ENCODE measurements around the gene OPRPN.

Gene OPRPN
- 0 reads per million in 3 experiments for total RNA-seq

DNA sequence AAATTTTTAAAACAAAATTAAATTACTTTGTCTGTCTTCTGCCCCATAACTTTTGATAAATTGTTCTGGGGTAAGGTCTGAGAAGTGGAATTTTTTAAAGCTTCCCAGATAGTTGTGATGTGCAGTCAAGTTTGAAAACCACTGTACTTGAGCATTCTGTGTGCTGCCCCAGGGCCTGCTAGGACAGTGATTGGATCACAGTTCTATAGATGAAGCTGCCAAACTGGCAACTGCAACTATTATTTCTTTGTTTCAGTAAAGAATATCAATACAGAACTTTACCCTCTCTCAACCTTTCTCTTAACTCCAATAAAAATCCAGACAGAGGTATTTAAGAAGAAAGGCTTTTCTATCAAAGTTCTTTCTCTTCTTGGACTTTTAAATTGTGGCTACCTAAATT is at the start of gene OPRPN:
TSS of gene OPRPN (plus strand) at position 361 of the 400 bp plus-strand sequence. CDS start 1,346 bp downstream, outside the sequence.
- DNase-seq: no peak

GRCh38 chr4:70356185-70356584 is 41.6 kb upstream of the OPRPN start:
- DNase-seq: no peak

- no peak for DNase-seq
Observed at GRCh38 chr4:70359115-70359661, 38.6 kb upstream of the OPRPN start.

DNA sequence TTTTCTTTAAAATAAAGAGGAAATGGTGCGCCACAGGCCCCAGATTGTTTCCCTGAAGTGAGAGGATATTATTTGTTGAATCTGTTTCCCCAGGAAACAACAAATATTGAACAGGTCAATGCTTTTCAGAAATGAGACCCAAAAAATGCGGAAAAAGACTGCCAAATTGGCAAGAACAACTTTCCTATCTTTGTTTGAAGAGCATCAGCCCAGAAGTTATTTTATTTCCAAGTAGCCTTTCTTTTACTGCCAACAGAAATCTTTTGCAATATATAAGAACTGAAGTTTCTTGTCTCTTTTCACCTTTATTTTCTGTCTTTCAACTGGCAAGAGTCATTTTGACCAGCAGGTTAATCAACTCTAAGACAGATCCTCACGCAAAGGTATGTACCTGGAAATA is 37.3 kb upstream of the OPRPN start, which contains the start of gene SMR3A:
TSS of gene SMR3A (plus strand) at position 301 of the 400 bp plus-strand sequence. CDS start 1,356 bp downstream, outside the sequence.
- no peak for DNase-seq

GRCh38 chr4:70364002-70364401 is 33.7 kb upstream of the OPRPN start:
- no peak for DNase-seq

- DNase-seq: no peak
Observed at GRCh38 chr4:70365479-70365878, 32.3 kb upstream of the OPRPN start.

DNA sequence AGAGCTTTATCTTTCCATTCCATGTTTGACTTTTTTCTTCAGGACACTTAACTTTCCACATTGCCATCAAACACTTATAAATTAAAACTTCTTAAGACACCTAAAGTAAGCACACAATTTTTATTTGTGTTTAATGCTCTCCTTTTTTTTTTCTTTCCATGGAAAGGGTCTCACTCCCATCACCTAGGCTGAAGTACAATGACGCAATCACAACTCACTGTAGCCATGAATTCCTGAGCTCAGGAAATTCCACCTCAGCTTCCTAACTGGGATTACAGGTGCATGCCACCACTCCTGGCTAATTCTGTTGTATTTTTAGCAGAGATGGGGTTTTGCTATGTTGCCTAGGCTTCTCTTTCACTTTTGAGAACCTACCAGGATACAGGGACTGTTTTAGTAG is 29.9 kb upstream of the OPRPN start:
- DNase-seq: no peak

GRCh38 chr4:70371987-70372386 is 25.8 kb upstream of the OPRPN start:
- no peak for DNase-seq

DNA sequence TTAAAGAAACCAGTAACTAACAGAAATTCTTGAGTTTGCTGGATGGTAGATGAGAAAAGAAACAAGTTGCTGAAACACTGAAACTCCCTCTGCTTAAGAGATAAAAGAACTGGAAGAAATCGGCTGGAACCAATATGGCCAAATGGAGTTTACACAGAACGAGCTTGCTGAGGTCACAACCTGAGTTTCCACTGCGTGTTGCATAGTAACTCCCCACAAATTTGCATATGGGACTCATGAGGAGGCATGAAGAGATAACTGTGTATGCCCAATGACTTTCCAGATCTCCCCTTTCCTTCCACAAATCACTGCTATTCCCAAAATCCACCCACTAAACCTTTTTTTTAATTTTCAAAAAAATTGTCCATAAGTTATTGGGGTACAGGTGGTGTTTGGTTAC is 25.0 kb upstream of the OPRPN start:
- no peak for DNase-seq

GRCh38 chr4:70380578-70380977 is 17.2 kb upstream of the OPRPN start:
- DNase-seq: no peak

- DNase-seq: no peak
Observed at GRCh38 chr4:70382691-70383181, 15.0 kb upstream of the OPRPN start, which contains the start of gene SMR3B. TSS of gene SMR3B (plus strand) at chr4:70383131. CDS start at chr4:70384511, 1,380 bp downstream.

- no peak for DNase-seq
Observed at GRCh38 chr4:70392057-70392776, 5.5 kb upstream of the OPRPN start.

GRCh38 chr4:70399319-70399718 is 1.6 kb downstream of the OPRPN start:
- DNase-seq: no peak

DNA sequence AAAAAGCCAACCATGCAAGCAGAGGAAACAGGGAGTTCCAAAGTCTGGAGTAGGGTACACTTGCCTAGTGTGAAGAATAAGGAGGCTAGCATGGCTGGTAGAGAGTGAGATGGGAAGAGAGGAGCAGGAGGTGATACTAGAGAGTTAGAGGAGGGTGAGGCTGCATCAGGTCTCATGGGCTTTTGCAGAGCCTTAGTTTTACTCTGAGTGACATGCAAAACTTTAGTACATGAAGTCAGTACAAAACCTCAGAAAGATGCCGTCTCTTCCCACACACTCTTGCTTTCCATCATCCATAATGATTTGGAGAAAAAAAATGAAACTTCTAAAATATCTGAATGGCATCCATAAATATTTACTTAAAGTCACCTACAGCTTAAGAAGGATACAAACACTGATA is 5.0 kb downstream of the OPRPN start:
- no peak for DNase-seq

GRCh38 chr4:70405765-70406164 is 8.0 kb downstream of the OPRPN start:
- no peak for DNase-seq

DNA sequence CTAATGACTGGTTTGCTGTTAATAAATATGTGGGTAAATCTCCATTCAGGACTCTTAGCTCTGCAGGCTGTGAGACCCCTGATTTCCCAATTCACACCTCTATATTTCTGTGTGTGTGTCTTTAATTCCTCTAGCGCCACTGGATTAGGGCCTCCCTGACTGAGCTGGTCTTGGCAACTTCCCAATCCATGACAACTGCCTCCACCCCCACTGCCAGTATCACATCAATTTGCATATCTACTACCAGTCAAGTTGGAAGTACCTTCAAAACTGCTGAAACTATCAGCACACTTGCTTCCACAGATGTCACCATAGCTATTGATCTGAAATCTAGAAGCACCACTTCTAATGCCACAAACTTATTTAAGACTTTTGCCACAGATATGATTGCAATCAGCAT is 27.6 kb downstream of the OPRPN start:
- DNase-seq: no peak

DNA sequence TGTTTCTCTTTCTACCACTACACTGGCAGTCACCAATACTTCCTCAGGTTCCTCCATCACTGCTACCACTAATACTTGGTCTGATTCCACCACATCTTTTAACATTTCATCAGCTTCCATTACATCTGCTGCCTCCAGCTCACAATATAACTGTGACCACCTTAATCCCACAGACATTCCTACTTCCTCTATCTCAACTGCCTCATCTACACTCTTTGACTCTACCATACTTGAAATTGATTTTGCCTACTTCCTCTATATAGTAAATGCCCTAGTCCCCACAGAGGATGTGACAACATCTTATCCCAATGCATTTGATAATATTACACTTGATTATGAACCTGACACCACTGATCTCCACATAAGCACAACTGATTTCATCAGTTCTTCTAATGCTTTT is 29.0 kb downstream of the OPRPN start:
- no peak for DNase-seq

GRCh38 chr4:70437197-70437596 is 39.5 kb downstream of the OPRPN start:
- DNase-seq: no peak

- DNase-seq: no peak
Observed at GRCh38 chr4:70442474-70442873, 44.7 kb downstream of the OPRPN start.

DNA sequence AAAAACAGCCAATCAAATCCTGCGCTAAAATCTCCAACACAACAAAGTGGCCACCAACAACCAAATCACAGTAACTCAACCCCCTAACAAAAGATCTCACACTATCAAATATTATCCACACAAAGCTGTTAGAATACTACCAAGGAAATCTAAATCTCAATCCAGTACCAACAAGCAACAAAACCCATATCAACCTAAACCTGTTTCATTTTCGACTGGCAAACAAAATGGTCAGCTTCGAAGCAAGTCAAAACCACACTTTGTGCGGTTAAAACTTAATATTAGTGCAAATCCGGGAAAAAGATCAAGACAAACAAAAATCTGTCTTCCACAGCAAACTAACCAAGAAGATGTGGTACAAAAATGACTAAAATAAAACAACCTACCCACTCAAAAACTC is 45.6 kb downstream of the OPRPN start:
- no peak for DNase-seq

DNA sequence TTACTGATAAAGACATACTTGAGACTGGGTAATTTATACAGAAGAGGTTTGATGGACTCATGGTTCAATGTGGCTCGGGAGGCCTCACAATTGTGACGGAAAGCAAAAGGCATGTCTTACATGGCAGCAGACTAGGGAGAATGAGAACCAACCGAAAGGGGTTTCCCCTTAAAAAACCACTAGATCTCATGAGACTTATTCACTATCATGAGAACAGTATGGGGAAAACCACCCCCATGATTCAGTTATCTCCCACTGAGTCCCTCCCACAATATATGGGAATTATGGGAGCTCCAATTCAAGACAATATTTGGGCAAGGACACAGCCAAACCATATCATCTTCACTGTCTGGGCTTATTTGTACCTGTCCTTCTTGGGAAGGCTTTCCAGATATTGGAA is 51.5 kb downstream of the OPRPN start:
- no peak for DNase-seq

DNA sequence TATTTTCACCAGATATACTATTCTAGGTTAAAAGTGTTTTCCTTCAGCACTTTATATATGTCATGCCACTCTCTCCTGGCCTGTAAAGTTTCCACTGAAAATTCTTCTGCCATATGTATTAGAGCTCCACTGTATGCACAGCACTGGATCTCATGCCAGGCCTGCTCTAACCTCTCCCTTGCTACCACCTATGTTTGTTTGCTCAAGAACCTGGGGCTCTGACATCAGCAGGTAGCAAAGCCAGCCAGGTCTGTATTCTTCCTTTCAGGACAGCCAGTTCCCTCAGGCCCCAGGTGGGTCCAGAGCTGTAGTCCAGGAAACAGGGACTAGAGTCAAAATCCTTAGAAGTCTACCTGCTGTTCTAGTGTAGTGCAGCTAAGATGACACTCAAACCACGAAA is 55.2 kb downstream of the OPRPN start:
- no peak for DNase-seq
